ENCODE results near the gene ANO8. TPM values are rescaled to one million over a fixed set of nuclear protein-coding genes. Genes with fewer than 3 reads are reported as not detected.
A peak's percentile ranks its signal among the peaks of the same experiment; 100 is the strongest.
"Not testable (repeated sequence)": the region's sequence is repeated elsewhere in the genome, so short reads cannot be mapped to it uniquely, and the experiment has no call there.

Gene ANO8
- polyA plus RNA-seq, 4 donors: 1.9 to 5.1 (median 3.9) TPM

DNA sequence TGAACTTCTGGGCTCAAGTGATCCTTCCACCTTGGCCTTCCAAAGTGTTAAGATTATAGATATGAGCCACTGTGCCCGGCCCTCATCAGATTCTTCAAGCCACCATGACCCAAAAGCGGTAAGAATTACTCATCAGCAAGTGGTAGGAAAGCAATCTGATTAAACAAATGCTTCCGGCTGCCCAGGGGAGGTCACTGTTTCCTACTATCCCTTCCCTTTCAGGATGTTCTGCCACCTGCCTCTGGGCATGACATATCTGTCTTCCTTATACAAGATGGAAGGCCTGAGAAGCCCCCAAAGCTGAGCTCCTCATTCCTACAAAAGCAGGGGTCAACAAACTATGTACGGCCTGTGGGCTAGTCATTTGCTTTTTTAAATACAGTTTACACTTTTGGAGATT is 38.4 kb downstream of the ANO8 start:
- Histone ChIP-seq H3K36me3 (ENCODE audit: control insufficient read depth in 3 of 3, insufficient read depth in 2 of 3, low read depth in 1 of 3, low read length in 3 of 3) (peaks cover 0 to 15% (median 0%) of the 10 kb centered on the region in 3 donors), H3K27ac (ENCODE audit: low read depth in 1 of 3, low read length in 2 of 3) (no peak overlapping the region), H3K4me3 (ENCODE audit: low read depth in 1 of 3, low read length in 3 of 3) (no peak overlapping the region), H3K9me3 (ENCODE audit: control insufficient read depth in 2 of 2, insufficient read depth in 1 of 2, low read depth in 1 of 2, low read length in 1 of 2) (peaks cover 0 to 3% of the 10 kb centered on the region in 2 donors), H3K27me3 (ENCODE audit: control insufficient read depth in 3 of 3, insufficient read depth in 3 of 3, low read length in 3 of 3) (no peaks in the 10 kb centered on the region), H3K4me1 (ENCODE audit: control insufficient read depth in 3 of 3, insufficient read depth in 2 of 3, low read depth in 1 of 3, low read length in 2 of 3) (peaks cover 0 to 4% (median 0%) of the 10 kb centered on the region in 3 donors)
- 55 to 57% (median 56%) methylated on average over 4 of the region's 4 CpGs for WGBS, 3 donors
- FAIRE-seq (no peak), DNase-seq (no peak)

DNA sequence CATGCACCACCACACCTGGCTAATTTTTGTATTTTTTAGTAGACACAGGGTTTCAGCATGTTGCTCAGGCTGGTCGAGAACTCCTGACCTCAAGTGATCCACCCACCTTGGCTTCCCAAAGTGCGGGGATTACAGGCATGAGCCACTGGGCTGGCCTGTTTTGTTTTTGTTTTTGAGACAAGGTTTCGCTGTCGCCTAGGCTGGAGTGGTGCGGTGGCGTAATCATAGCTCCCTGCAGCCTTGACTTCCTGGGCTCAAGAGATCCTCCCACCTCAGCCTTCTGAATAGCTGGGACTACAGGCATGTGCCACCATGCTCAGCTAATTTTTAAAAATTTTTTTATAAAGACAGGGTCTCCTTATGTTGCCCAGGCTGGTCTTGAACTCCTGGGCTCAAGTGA is 39.1 kb downstream of the ANO8 start:
- H3K9me3 ChIP-seq (ENCODE audit: control insufficient read depth in 2 of 2, insufficient read depth in 1 of 2, low read depth in 1 of 2, low read length in 1 of 2); H3K4me3 ChIP-seq (ENCODE audit: low read depth in 1 of 3, low read length in 3 of 3); H3K27ac ChIP-seq (ENCODE audit: low read depth in 1 of 3, low read length in 2 of 3); H3K4me1 ChIP-seq (ENCODE audit: control insufficient read depth in 3 of 3, insufficient read depth in 2 of 3, low read depth in 1 of 3, low read length in 2 of 3); DNase-seq; H3K27me3 ChIP-seq (ENCODE audit: control insufficient read depth in 3 of 3, insufficient read depth in 3 of 3, low read length in 3 of 3); FAIRE-seq: not testable (repeated sequence)
- H3K36me3 ChIP-seq (ENCODE audit: control insufficient read depth in 3 of 3, insufficient read depth in 2 of 3, low read depth in 1 of 3, low read length in 3 of 3): peaks cover 0 to 13% (median 0%) of the 10 kb centered on the region in 3 donors
- WGBS, 3 donors: 95 to 98% (median 96%) methylated on average over 6 of the region's 6 CpGs

DNA sequence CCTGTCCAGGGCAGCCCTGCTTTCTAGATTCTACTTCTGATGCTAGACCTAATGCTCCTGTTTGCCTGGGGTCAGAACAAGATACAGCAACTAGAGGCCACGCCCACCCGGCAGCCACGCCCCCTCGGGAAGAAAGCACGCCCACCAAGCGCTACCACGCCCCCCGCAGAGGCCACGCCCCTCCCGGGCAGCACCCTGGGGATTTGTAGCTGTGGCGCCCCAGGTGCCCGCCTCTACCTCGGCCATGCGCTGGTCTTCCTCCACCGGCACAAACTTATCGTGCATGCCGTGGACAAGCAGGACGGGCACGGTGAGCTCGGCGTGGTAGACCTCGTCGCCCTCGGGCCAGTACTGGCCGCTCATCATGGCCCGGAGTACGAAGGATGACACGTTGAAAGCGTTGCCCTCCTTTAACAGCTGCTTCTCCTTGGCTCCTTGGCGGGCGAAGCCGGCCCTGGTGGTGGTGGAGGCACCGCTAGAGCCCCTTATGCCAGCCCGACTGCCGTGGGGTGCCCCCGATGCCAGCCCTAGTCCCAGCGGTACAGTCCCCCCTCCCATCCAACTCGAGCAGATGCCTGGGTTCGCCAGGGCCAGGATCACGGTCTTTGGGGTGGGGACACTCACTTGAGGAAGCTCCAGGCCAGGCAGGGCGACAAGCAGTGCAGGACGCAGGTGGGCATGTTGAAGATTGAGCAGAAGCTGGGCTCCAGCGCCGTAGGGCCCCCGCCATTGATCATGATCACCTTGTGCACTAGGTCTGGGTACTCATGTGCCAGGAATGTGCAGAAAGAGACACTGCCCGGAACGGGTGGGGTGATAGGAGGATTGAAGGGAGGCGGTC is 40.4 kb downstream of the ANO8 start:
- FAIRE-seq (no peak), DNase-seq (no peak)
- Histone ChIP-seq H3K4me3 (ENCODE audit: low read depth in 1 of 3, low read length in 3 of 3) (no peak overlapping the region), H3K36me3 (ENCODE audit: control insufficient read depth in 3 of 3, insufficient read depth in 2 of 3, low read depth in 1 of 3, low read length in 3 of 3) (peaks cover 0 to 13% (median 0%) of the 10 kb centered on the region in 3 donors), H3K27me3 (ENCODE audit: control insufficient read depth in 3 of 3, insufficient read depth in 3 of 3, low read length in 3 of 3) (no peaks in the 10 kb centered on the region), H3K4me1 (ENCODE audit: control insufficient read depth in 3 of 3, insufficient read depth in 2 of 3, low read depth in 1 of 3, low read length in 2 of 3) (peaks cover 0 to 4% (median 0%) of the 10 kb centered on the region in 3 donors), H3K27ac (ENCODE audit: low read depth in 1 of 3, low read length in 2 of 3) (no peak overlapping the region), H3K9me3 (ENCODE audit: control insufficient read depth in 2 of 2, insufficient read depth in 1 of 2, low read depth in 1 of 2, low read length in 1 of 2) (peaks cover 0 to 3% of the 10 kb centered on the region in 2 donors)
- 78 to 82% (median 82%) methylated on average over 41 to 48 of the region's 48 CpGs for WGBS, 3 donors

DNA sequence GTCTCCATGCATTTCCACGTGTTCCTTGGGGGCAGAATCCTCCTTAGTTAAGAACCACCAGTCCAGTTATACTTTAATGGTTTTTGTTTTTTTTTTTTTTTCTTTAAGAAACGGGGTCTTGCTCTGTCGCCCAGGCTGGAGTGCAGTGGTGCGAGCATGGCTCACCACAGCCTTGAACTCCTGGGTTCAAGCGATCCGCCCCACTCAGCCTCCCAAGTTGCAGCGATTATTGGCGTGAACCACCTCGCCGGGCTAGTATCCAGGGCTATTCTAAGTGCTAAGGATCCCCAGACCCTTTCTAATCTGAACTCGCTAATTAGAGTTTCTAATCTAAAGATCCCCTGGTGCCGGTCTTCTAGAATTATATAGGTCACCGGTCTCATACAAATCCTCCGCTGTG is 41.0 kb downstream of the ANO8 start:
- 90 to 93% (median 91%) methylated on average over 14 of the region's 14 CpGs for WGBS, 3 donors

GRCh38 chr19:17292301-17293074 is 42.2 kb downstream of the ANO8 start:
- H3K27me3 ChIP-seq (ENCODE audit: control insufficient read depth in 3 of 3, insufficient read depth in 3 of 3, low read length in 3 of 3): no peaks in the 10 kb centered on the region
- FAIRE-seq (no peak), DNase-seq (peak; percentile 85 to 90)
- H3K36me3 ChIP-seq (ENCODE audit: control insufficient read depth in 3 of 3, insufficient read depth in 2 of 3, low read depth in 1 of 3, low read length in 3 of 3): peaks cover 0 to 13% (median 0%) of the 10 kb centered on the region in 3 donors
- WGBS, 3 donors: 1 to 3% (median 1%) methylated on average over 36 to 46 of the region's 46 CpGs
- H3K4me3 ChIP-seq (ENCODE audit: low read depth in 1 of 3, low read length in 3 of 3): peak overlapping the region; percentile 47 to 52 (median 52)
- H3K27ac ChIP-seq (ENCODE audit: low read depth in 1 of 3, low read length in 2 of 3): peak overlapping the region in 2 of 3 donors; percentile 28 to 63
- H3K9me3 ChIP-seq (ENCODE audit: control insufficient read depth in 2 of 2, insufficient read depth in 1 of 2, low read depth in 1 of 2, low read length in 1 of 2): peaks cover 0 to 3% of the 10 kb centered on the region in 2 donors
- H3K4me1 ChIP-seq (ENCODE audit: control insufficient read depth in 3 of 3, insufficient read depth in 2 of 3, low read depth in 1 of 3, low read length in 2 of 3): peaks cover 0 to 4% (median 0%) of the 10 kb centered on the region in 3 donors

More for the DNA sequence above, 41.0 kb downstream of the ANO8 start:
- FAIRE-seq: no peak
- peaks cover 0 to 13% (median 0%) of the 10 kb centered on the region in 3 donors for H3K36me3 ChIP-seq (ENCODE audit: control insufficient read depth in 3 of 3, insufficient read depth in 2 of 3, low read depth in 1 of 3, low read length in 3 of 3)
- peaks cover 0 to 3% of the 10 kb centered on the region in 2 donors for H3K9me3 ChIP-seq (ENCODE audit: control insufficient read depth in 2 of 2, insufficient read depth in 1 of 2, low read depth in 1 of 2, low read length in 1 of 2)
- DNase-seq: no peak
- no peak overlapping the region for H3K4me3 ChIP-seq (ENCODE audit: low read depth in 1 of 3, low read length in 3 of 3)
- peaks cover 0 to 4% (median 0%) of the 10 kb centered on the region in 3 donors for H3K4me1 ChIP-seq (ENCODE audit: control insufficient read depth in 3 of 3, insufficient read depth in 2 of 3, low read depth in 1 of 3, low read length in 2 of 3)
- H3K27ac ChIP-seq (ENCODE audit: low read depth in 1 of 3, low read length in 2 of 3): no peak overlapping the region
- H3K27me3 ChIP-seq (ENCODE audit: control insufficient read depth in 3 of 3, insufficient read depth in 3 of 3, low read length in 3 of 3): no peaks in the 10 kb centered on the region

- Histone ChIP-seq H3K4me3 (ENCODE audit: low read depth in 1 of 3, low read length in 3 of 3) (no peak overlapping the region), H3K4me1 (ENCODE audit: control insufficient read depth in 3 of 3, insufficient read depth in 2 of 3, low read depth in 1 of 3, low read length in 2 of 3) (peaks cover 0 to 9% (median 0%) of the 10 kb centered on the region in 3 donors), H3K9me3 (ENCODE audit: control insufficient read depth in 2 of 2, insufficient read depth in 1 of 2, low read depth in 1 of 2, low read length in 1 of 2) (peaks cover 0 to 3% of the 10 kb centered on the region in 2 donors), H3K27ac (ENCODE audit: low read depth in 1 of 3, low read length in 2 of 3) (no peak overlapping the region), H3K27me3 (ENCODE audit: control insufficient read depth in 3 of 3, insufficient read depth in 3 of 3, low read length in 3 of 3) (no peaks in the 10 kb centered on the region), H3K36me3 (ENCODE audit: control insufficient read depth in 3 of 3, insufficient read depth in 2 of 3, low read depth in 1 of 3, low read length in 3 of 3) (peaks cover 0 to 7% (median 0%) of the 10 kb centered on the region in 3 donors)
- DNase-seq: peak; percentile 43 to 62
- FAIRE-seq: no peak
- 13 to 19% (median 15%) methylated on average over 21 to 22 of the region's 22 CpGs for WGBS, 3 donors
These were observed 45.2 kb downstream of the ANO8 start for GRCh38 chr19:17289489-17289888.

- no peak overlapping the region for H3K27ac ChIP-seq (ENCODE audit: low read depth in 1 of 3, low read length in 2 of 3)
- WGBS, 3 donors: 38 to 73% (median 66%) methylated on average over 9 of the region's 9 CpGs
- H3K27me3 ChIP-seq (ENCODE audit: control insufficient read depth in 3 of 3, insufficient read depth in 3 of 3, low read length in 3 of 3): peaks cover 0 to 7% (median under 1%) of the 10 kb centered on the region in 3 donors
- peaks cover under 1 to 12% (median 2%) of the 10 kb centered on the region in 3 donors for H3K4me1 ChIP-seq (ENCODE audit: control insufficient read depth in 3 of 3, insufficient read depth in 2 of 3, low read depth in 1 of 3, low read length in 2 of 3)
- H3K36me3 ChIP-seq (ENCODE audit: control insufficient read depth in 3 of 3, insufficient read depth in 2 of 3, low read depth in 1 of 3, low read length in 3 of 3): no peaks in the 10 kb centered on the region
- FAIRE-seq (no peak), DNase-seq (peak in 1 of 2 donors; percentile 47)
- no peak overlapping the region for H3K4me3 ChIP-seq (ENCODE audit: low read depth in 1 of 3, low read length in 3 of 3)
- no peaks in the 10 kb centered on the region for H3K9me3 ChIP-seq (ENCODE audit: control insufficient read depth in 2 of 2, insufficient read depth in 1 of 2, low read depth in 1 of 2, low read length in 1 of 2)
These were observed 47.9 kb downstream of the ANO8 start for GRCh38 chr19:17286752-17287151.

DNA sequence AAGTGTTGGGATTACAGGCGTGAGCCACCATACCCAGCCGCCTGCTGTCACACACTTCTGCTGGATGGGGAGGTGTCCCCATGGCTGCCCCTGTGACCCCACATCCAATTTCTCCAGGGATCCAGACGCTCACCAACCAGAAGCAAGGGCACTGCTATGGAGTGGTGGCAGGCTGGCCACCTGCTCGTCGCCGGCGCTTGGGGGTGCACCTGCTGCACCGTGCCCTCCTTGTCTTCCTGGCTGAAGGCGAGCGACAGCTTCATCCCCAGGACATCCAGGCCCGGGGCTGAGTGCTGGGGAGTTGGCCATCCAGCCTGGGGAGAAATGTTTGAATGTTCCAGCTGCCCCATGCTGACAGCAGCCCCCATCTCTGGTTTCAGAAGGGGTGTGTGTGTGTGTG is 48.4 kb downstream of the ANO8 start:
- H3K9me3 ChIP-seq (ENCODE audit: control insufficient read depth in 2 of 2, insufficient read depth in 1 of 2, low read depth in 1 of 2, low read length in 1 of 2): no peaks in the 10 kb centered on the region
- H3K27me3 ChIP-seq (ENCODE audit: control insufficient read depth in 3 of 3, insufficient read depth in 3 of 3, low read length in 3 of 3): peaks cover 0 to 12% (median 3%) of the 10 kb centered on the region in 3 donors
- no peak overlapping the region for H3K27ac ChIP-seq (ENCODE audit: low read depth in 1 of 3, low read length in 2 of 3)
- FAIRE-seq (no peak), DNase-seq (no peak)
- no peaks in the 10 kb centered on the region for H3K36me3 ChIP-seq (ENCODE audit: control insufficient read depth in 3 of 3, insufficient read depth in 2 of 3, low read depth in 1 of 3, low read length in 3 of 3)
- no peak overlapping the region for H3K4me3 ChIP-seq (ENCODE audit: low read depth in 1 of 3, low read length in 3 of 3)
- WGBS, 3 donors: 81 to 92% (median 87%) methylated on average over 11 of the region's 11 CpGs
- peaks cover 2 to 17% (median 2%) of the 10 kb centered on the region in 3 donors for H3K4me1 ChIP-seq (ENCODE audit: control insufficient read depth in 3 of 3, insufficient read depth in 2 of 3, low read depth in 1 of 3, low read length in 2 of 3)

All from small intestine (tissue), 7 donors.